Measurements from ENCODE around the gene NUDT15. TPM values are rescaled to one million over a fixed set of nuclear protein-coding genes. Genes with fewer than 3 reads are reported as not detected.

NUDT15 gene
- total and polyA plus RNA-seq, 2 donors from 2014 or later = 11.9 to 19.7 TPM

GRCh38 chr13:48069573-48069972, 32.0 kb downstream of the NUDT15 start:
- H3K27ac ChIP-seq (ENCODE audit: low read depth in 2 of 2, low read length in 2 of 2) = no peak overlapping the region
- no peak overlapping the region for H3K4me3 ChIP-seq (ENCODE audit: low read length in 3 of 3)
- no peaks in the 10 kb centered on the region for H3K27me3 ChIP-seq (ENCODE audit: control insufficient read depth, insufficient read depth, low read length)
- no peak for FAIRE-seq
- peak in 2 of 5 donors; percentile 8 to 15 for DNase-seq
- peaks cover 4 to 30% (median 5%) of the 10 kb centered on the region in 3 donors for H3K9me3 ChIP-seq (ENCODE audit: control insufficient read depth in 2 of 3, insufficient read depth in 1 of 3, low read length in 3 of 3)
- no peaks in the 10 kb centered on the region for H3K4me1 ChIP-seq (ENCODE audit: control insufficient read depth in 2 of 3, insufficient read depth in 2 of 3, low read depth in 1 of 3, low read length in 3 of 3)
- intact Hi-C loops (cut with DNase I) = no loop called here
- H3K9ac ChIP-seq (ENCODE audit: low read length in 3 of 3) = no peak overlapping the region
- peaks cover 22 to 50% (median 32%) of the 10 kb centered on the region in 3 donors for H3K36me3 ChIP-seq (ENCODE audit: control insufficient read depth in 2 of 3, insufficient read depth in 3 of 3, low read length in 3 of 3)
- no peak for TF ChIP-seq CTCF (IDR thresholded peaks at IDR 0.05; ENCODE audit: borderline replicate concordance, extremely low read depth, insufficient read depth)

DNA sequence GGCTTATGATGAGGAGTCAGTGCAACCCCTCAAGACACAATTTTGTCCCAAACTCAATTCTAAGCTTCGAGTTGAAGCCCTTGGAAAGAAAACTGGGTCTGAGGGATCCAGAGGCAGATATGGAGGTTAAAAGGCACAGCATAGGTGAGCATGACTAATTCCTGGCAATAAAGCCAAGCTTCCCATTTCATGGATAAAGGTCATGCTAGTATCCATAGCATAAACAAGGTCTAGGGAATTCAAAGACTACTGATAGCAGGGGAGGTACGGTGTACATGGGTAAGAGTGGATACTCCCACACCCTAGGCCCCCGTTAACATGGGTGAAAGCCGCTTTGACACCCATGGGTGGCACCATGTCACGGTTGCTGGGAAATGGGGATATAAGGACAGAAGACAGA, 33.4 kb downstream of the NUDT15 start:
- Histone ChIP-seq H3K4me3 (ENCODE audit: low read length in 3 of 3) (no peak overlapping the region), H3K36me3 (ENCODE audit: control insufficient read depth in 2 of 3, insufficient read depth in 3 of 3, low read length in 3 of 3) (peaks cover 22 to 58% (median 34%) of the 10 kb centered on the region in 3 donors), H3K9me3 (ENCODE audit: control insufficient read depth in 2 of 3, insufficient read depth in 1 of 3, low read length in 3 of 3) (peaks cover 4 to 30% (median 5%) of the 10 kb centered on the region in 3 donors), H3K9ac (ENCODE audit: low read length in 3 of 3) (no peak overlapping the region), H3K27ac (ENCODE audit: low read depth in 2 of 2, low read length in 2 of 2) (no peak overlapping the region), H3K27me3 (ENCODE audit: control insufficient read depth, insufficient read depth, low read length) (no peaks in the 10 kb centered on the region), H3K4me1 (ENCODE audit: control insufficient read depth in 2 of 3, insufficient read depth in 2 of 3, low read depth in 1 of 3, low read length in 3 of 3) (no peaks in the 10 kb centered on the region)
- FAIRE-seq (no peak), DNase-seq (no peak)
- no peak for TF ChIP-seq CTCF (IDR thresholded peaks at IDR 0.05; ENCODE audit: borderline replicate concordance, extremely low read depth, insufficient read depth)
- intact Hi-C loops (cut with DNase I) = no loop called here

- no peak overlapping the region for H3K4me3 ChIP-seq (ENCODE audit: low read length in 3 of 3)
- DNase-seq (no peak), FAIRE-seq (no peak)
- TF ChIP-seq CTCF (IDR thresholded peaks at IDR 0.05; ENCODE audit: borderline replicate concordance, extremely low read depth, insufficient read depth) = no peak
- H3K36me3 ChIP-seq (ENCODE audit: control insufficient read depth in 2 of 3, insufficient read depth in 3 of 3, low read length in 3 of 3) = peaks cover 25 to 67% (median 33%) of the 10 kb centered on the region in 3 donors
- peaks cover 4 to 30% (median 5%) of the 10 kb centered on the region in 3 donors for H3K9me3 ChIP-seq (ENCODE audit: control insufficient read depth in 2 of 3, insufficient read depth in 1 of 3, low read length in 3 of 3)
- no peak overlapping the region for H3K9ac ChIP-seq (ENCODE audit: low read length in 3 of 3)
- H3K27me3 ChIP-seq (ENCODE audit: control insufficient read depth, insufficient read depth, low read length) = no peaks in the 10 kb centered on the region
- no peak overlapping the region for H3K27ac ChIP-seq (ENCODE audit: low read depth in 2 of 2, low read length in 2 of 2)
- intact Hi-C loops (cut with DNase I) = no loop called here
- H3K4me1 ChIP-seq (ENCODE audit: control insufficient read depth in 2 of 3, insufficient read depth in 2 of 3, low read depth in 1 of 3, low read length in 3 of 3) = no peaks in the 10 kb centered on the region
These were observed 34.8 kb downstream of the NUDT15 start for GRCh38 chr13:48072304-48072703.

DNA sequence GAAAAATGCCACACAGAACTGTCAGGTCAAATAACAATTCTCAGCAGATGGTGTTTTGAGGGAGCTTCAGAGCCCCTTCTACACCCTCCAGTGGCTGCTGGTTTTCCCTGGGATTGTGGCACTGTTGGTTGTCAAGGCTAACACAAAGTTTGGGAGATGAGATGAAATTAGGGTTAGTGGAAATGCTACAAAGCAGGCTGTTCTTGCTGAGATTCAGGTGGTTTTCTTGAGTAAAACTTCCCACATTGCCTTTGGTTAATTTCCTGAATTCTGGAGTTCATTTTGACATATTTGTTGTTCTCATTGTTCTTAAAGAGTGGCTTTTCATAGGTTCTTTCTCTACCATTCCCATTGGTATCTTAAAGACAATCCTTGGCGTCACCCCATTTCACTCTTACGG, 35.3 kb downstream of the NUDT15 start:
- DNase-seq (no peak), FAIRE-seq (no peak)
- Histone ChIP-seq H3K4me3 (ENCODE audit: low read length in 3 of 3) (no peak overlapping the region), H3K9me3 (ENCODE audit: control insufficient read depth in 2 of 3, insufficient read depth in 1 of 3, low read length in 3 of 3) (peaks cover 4 to 28% (median 5%) of the 10 kb centered on the region in 3 donors), H3K9ac (ENCODE audit: low read length in 3 of 3) (no peak overlapping the region), H3K27me3 (ENCODE audit: control insufficient read depth, insufficient read depth, low read length) (no peaks in the 10 kb centered on the region), H3K27ac (ENCODE audit: low read depth in 2 of 2, low read length in 2 of 2) (no peak overlapping the region), H3K36me3 (ENCODE audit: control insufficient read depth in 2 of 3, insufficient read depth in 3 of 3, low read length in 3 of 3) (peaks cover 22 to 64% (median 30%) of the 10 kb centered on the region in 3 donors), H3K4me1 (ENCODE audit: control insufficient read depth in 2 of 3, insufficient read depth in 2 of 3, low read depth in 1 of 3, low read length in 3 of 3) (no peaks in the 10 kb centered on the region)
- no peak for TF ChIP-seq CTCF (IDR thresholded peaks at IDR 0.05; ENCODE audit: borderline replicate concordance, extremely low read depth, insufficient read depth)
- intact Hi-C loops (cut with DNase I) = no loop called here
